RWPE2 (cell line): ENCODE results near the gene ARHGAP15.

Experiments used
- ATAC-seq: fragments of 200-7000 bp; cut with Tn5 transposase; 3 replicates; pipeline ENCODE4 v1.9.1; 2021; ENCODE audit warnings: low read depth
- DNase-seq: peaks from one replicate; pipeline ENCODE4 v3.0.0-alpha.2; 2020; ENCODE audit warnings: low spot score
- H3K27ac ChIP-seq: fragments of 450-650 bp; 2 replicates; pipeline ENCODE4 v1.5.1; 2017; ENCODE audit warnings: mild to moderate bottlenecking; ENCODE audit not compliant: poor library complexity, severe bottlenecking
- H3K27me3 ChIP-seq: fragments of 250-450 bp; sonication (Bioruptor Pico); 2 replicates; pipeline ENCODE4 v1.5.1; 2021; ENCODE audit warnings: mild to moderate bottlenecking, moderate library complexity; ENCODE audit not compliant: insufficient read depth, poor library complexity, severe bottlenecking
- H3K36me3 ChIP-seq: fragments of 250-450 bp; sonication (Bioruptor Pico); 2 replicates; pipeline ENCODE4 v1.5.1; 2020; ENCODE audit warnings: low read depth, mild to moderate bottlenecking, moderate library complexity
- H3K4me1 ChIP-seq: fragments of 250-450 bp; sonication (Bioruptor Pico); 2 replicates; pipeline ENCODE4 v1.5.1; 2021; ENCODE audit warnings: mild to moderate bottlenecking, moderate library complexity; ENCODE audit not compliant: insufficient read depth, poor library complexity, severe bottlenecking
- H3K4me3 ChIP-seq: fragments of 250-450 bp; sonication (Bioruptor Pico); 2 replicates; pipeline ENCODE4 v1.5.1; 2021; ENCODE audit warnings: mild to moderate bottlenecking, moderate library complexity; ENCODE audit not compliant: severe bottlenecking
- H3K9me3 ChIP-seq: fragments of 250-450 bp; sonication (Bioruptor Pico); 2 replicates; pipeline ENCODE4 v1.5.1; 2021; ENCODE audit warnings: mild to moderate bottlenecking, moderate library complexity; ENCODE audit not compliant: severe bottlenecking
- CTCF ChIP-seq: fragments of 450-650 bp; IDR thresholded peaks from one replicate; pipeline ENCODE4 v1.5.1; 2017; ENCODE audit warnings: mild to moderate bottlenecking, moderate library complexity; ENCODE audit not compliant: poor library complexity, severe bottlenecking

ARHGAP15 gene

GRCh38 chr2:143231254-143231645 lies 102.0 kb downstream of the ARHGAP15 start:
- Histone ChIP-seq H3K36me3 (no peaks in the 10 kb centered on the region), H3K9me3 (no peaks in the 10 kb centered on the region), H3K4me3 (no peak overlapping the region), H3K27ac (no peak overlapping the region), H3K4me1 (no peaks in the 10 kb centered on the region), H3K27me3 (no peaks in the 10 kb centered on the region)
- DNase-seq, result no peak
- no peak for ATAC-seq
- no peak for TF ChIP-seq CTCF

GRCh38 chr2:143237146-143237777 lies 108.0 kb downstream of the ARHGAP15 start:
- no peak for ATAC-seq
- no peaks in the 10 kb centered on the region for H3K4me1 ChIP-seq
- H3K9me3 ChIP-seq, result no peaks in the 10 kb centered on the region
- DNase-seq, result no peak
- no peaks in the 10 kb centered on the region for H3K27me3 ChIP-seq
- no peak for TF ChIP-seq CTCF
- no peak overlapping the region for H3K4me3 ChIP-seq
- H3K36me3 ChIP-seq, result no peaks in the 10 kb centered on the region
- H3K27ac ChIP-seq, result no peak overlapping the region

GRCh38 chr2:143241403-143242088 lies 112.3 kb downstream of the ARHGAP15 start:
- H3K9me3 ChIP-seq, result no peaks in the 10 kb centered on the region
- ATAC-seq, result no peak

DNA sequence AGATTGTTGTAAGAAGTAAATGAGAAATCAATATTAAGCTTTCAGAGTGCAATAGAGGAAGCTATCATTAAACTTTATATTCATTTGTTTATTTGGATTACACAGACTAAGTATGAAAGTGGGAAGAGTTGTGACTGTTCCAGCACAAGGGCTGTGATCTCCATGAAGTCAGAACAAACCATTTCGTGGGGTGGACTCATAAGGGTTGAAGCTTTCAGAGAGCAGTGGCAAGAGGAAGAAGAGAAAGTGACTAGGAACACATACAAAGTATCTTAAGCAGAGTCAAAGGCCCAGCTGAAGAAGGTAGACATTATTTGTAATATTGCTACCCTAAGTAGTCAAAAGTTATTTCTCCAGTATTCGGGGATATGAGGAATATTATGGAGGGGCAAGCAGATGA lies 117.0 kb downstream of the ARHGAP15 start:
- ATAC-seq (no peak), DNase-seq (no peak)
- Histone ChIP-seq H3K27ac (no peak overlapping the region), H3K9me3 (no peaks in the 10 kb centered on the region), H3K4me3 (no peak overlapping the region), H3K27me3 (no peaks in the 10 kb centered on the region), H3K4me1 (no peaks in the 10 kb centered on the region), H3K36me3 (no peaks in the 10 kb centered on the region)
- TF ChIP-seq CTCF, result no peak

More at GRCh38 chr2:143241403-143242088, 112.3 kb downstream of the ARHGAP15 start:
- Histone ChIP-seq H3K36me3 (no peaks in the 10 kb centered on the region), H3K27ac (no peak overlapping the region), H3K4me3 (no peak overlapping the region), H3K27me3 (no peaks in the 10 kb centered on the region), H3K4me1 (no peaks in the 10 kb centered on the region)
- no peak for DNase-seq
- no peak for TF ChIP-seq CTCF
